Measurements from ENCODE around the gene TRAPPC1. TPM values are rescaled to one million over a fixed set of nuclear protein-coding genes. Genes with fewer than 3 reads are reported as not detected.
A peak's percentile ranks its signal among the peaks of the same experiment; 100 is the strongest.

Gene TRAPPC1
- total RNA-seq (10 to 100 TPM; 15.9 to 18.4 TPM), polyA plus RNA-seq (10 to 100 TPM; 95.9 to 96.9 TPM)

DNA sequence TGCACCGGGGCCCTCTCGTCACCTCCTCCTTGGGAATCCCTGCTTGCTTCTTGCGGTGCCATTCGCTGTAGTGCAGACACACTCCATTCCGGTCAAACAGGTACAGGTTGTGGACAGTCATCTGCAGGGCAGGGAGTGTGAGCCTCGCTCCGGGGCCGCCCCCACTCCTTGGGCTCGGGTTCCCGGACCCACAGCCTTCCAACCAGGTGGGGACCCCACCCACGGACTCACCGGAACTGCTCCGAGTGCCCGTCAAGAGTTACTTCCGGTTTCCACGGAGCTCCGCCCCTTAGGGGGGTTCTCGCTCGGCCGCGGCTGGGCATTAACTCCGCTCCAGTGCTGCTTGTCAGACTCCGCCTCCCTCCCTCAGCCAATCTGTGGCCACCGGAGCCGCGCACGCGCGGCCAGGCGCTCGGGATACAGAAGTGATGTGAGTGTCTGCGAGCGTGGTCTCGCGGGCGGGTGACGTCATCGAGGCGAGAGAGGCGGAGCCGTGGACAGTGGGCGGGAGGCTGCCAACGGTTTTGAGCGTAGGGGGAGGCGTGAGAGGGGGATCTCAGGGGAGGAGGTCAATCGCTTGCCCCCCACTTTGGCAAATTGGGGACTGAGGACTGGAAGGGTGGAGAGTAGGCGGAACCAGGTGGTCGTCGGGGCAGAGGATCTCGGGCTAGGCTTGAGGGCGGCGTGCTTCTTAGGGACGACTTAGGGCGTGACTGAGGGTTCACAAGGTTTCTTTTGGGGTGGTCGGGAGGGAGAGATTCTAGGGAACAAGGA, at the start of gene TRAPPC1, which contains the start of gene CNTROB:
Gene TRAPPC1, minus strand, starts transcription at position 238 of the 774 bp plus-strand sequence. Its CDS starts 117 bp downstream, at position 121.
Gene CNTROB, plus strand, starts transcription at position 498 of the 774 bp plus-strand sequence. CDS start 874 bp downstream, outside the sequence.
- Histone ChIP-seq H3K4me1 (ENCODE audit: control insufficient read depth in 4 of 4, insufficient read depth in 4 of 4, low read length in 3 of 4) (peaks cover 5 to 27% (median 17%) of the 10 kb centered on the region in 4 donors), H3K9me3 (ENCODE audit: control insufficient read depth in 4 of 4, low read length in 3 of 4) (no peaks in the 10 kb centered on the region), H3K9ac (ENCODE audit: low read depth in 1 of 2, low read length in 2 of 2) (peak within 1 kb of the TSS; percentile 8 to 88), H3K27me3 (ENCODE audit: control insufficient read depth in 4 of 4, insufficient read depth in 4 of 4, low read length in 3 of 4) (no peaks in the 10 kb centered on the region), H3K27ac (ENCODE audit: low read depth in 1 of 2, low read length in 2 of 2) (peak within 1 kb of the TSS; percentile 57 to 73), H3K36me3 (ENCODE audit: control insufficient read depth in 4 of 4, insufficient read depth in 3 of 4, low read depth in 1 of 4, low read length in 3 of 4) (peaks cover 0 to 12% (median 9%) of the 10 kb centered on the region in 4 donors), H3K4me3 (ENCODE audit: low read depth in 1 of 3, low read length in 3 of 3) (peak within 1 kb of the TSS; percentile 69 to 95 (median 86))
- no peak for TF ChIP-seq FOXA2 (IDR thresholded peaks at IDR 0.05)
- no peak for TF ChIP-seq HNF4A (conservative IDR thresholded peaks at IDR 0.05)
- TF ChIP-seq HNF4G (IDR thresholded peaks at IDR 0.05): no peak
- TF ChIP-seq CTCF (IDR thresholded peaks at IDR 0.05; ENCODE audit: low read depth, low read length, missing input control): no peak
- no peak for TF ChIP-seq EGR1 (IDR thresholded peaks at IDR 0.05; ENCODE audit: low read depth in 2 of 2)
- no peak for TF ChIP-seq NR2F2 (IDR thresholded peaks at IDR 0.05)
- peak; percentile 44 for TF ChIP-seq REST (IDR thresholded peaks at IDR 0.05)
- TF ChIP-seq ZBTB33 (IDR thresholded peaks at IDR 0.05): peak; percentile 98
- peak; percentile 58 for TF ChIP-seq YY1 (IDR thresholded peaks at IDR 0.05)
- TF ChIP-seq RAD21 (IDR thresholded peaks at IDR 0.05): no peak
- TF ChIP-seq RXRA (IDR thresholded peaks at IDR 0.05): peak; percentile 25 to 37
- TF ChIP-seq, protein P1, sequence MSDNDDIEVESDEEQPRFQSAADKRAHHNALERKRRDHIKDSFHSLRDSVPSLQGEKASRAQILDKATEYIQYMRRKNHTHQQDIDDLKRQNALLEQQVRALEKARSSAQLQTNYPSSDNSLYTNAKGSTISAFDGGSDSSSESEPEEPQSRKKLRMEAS (IDR thresholded peaks at IDR 0.05): peak; percentile 11
- TF ChIP-seq, protein P2, sequence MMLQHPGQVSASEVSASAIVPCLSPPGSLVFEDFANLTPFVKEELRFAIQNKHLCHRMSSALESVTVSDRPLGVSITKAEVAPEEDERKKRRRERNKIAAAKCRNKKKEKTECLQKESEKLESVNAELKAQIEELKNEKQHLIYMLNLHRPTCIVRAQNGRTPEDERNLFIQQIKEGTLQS (IDR thresholded peaks at IDR 0.05): peak; percentile 62
- TF ChIP-seq FOXA1 (IDR thresholded peaks at IDR 0.05): no peak
- peak; percentile 75 for TF ChIP-seq SP1 (IDR thresholded peaks at IDR 0.05)
- TF ChIP-seq GABPA (IDR thresholded peaks at IDR 0.05 in 1 of 2, conservative IDR thresholded peaks at IDR 0.05 in 1 of 2): peak; percentile 90 to 95
- no peak for TF ChIP-seq TAF1 (conservative IDR thresholded peaks at IDR 0.05)
- TF ChIP-seq JUND (IDR thresholded peaks at IDR 0.05): peak; percentile 77 to 85
- peak; percentile 99 for DNase-seq (ENCODE audit: low spot score)
- WGBS: under 1% methylated on average over 55 of the region's 55 CpGs
